IMR-90 (cell line): Measurements from ENCODE around the gene RNF43. TPM values are rescaled to one million over a fixed set of nuclear protein-coding genes. Genes with fewer than 3 reads are reported as not detected.

Experiments
- ATAC-seq: fragments of 200-7000 bp; cut with Tn5 transposase; 2 replicates; pipeline ENCODE4 v1.9.1; 2020; ENCODE audit warnings: low read depth, mild to moderate bottlenecking, moderate library complexity
- BruUV-seq: library from RNA; stranded (reverse); fragments of 400-500 nt; replicated peaks from 2 replicates; lab custom pipeline; 2021; lab: Mats Ljungman, UMichigan
- CTCF ChIA-PET: fragments of 300-600 bp; formaldehyde crosslinking; extraction: SDS; loops from one replicate; lab custom pipeline; 2021; ENCODE audit warnings: antibody characterized with exemption; lab: Yijun Ruan, JAX
- POLR2A ChIA-PET: fragments of 300-600 bp; sonication (Branson Sonifier 250); formaldehyde crosslinking; loops from one replicate; lab custom pipeline; 2022; ENCODE audit warnings: antibody characterized with exemption; ENCODE audit not compliant: unreplicated experiment; lab: Charles Lee
- DNase-seq: peaks from one replicate; pipeline ENCODE4 v3.0.0; 2013
- H2AFZ ChIP-seq: replicated peaks from 2 replicates; pipeline ENCODE3; 2013; ENCODE audit warnings: low read length, mild to moderate bottlenecking; ENCODE audit not compliant: poor library complexity
- H2AK5ac ChIP-seq: 2 replicates; pipeline ENCODE4 v1.6.1; 2013; ENCODE audit warnings: low read depth, low read length, inconsistent platforms
- H2AK9ac ChIP-seq: replicated peaks from 2 replicates; pipeline ENCODE3; 2013; ENCODE audit warnings: mild to moderate bottlenecking, low read depth, low read length, moderate library complexity; ENCODE audit not compliant: poor library complexity
- H2BK120ac ChIP-seq: 2 replicates; pipeline ENCODE4 v1.6.1; 2013; ENCODE audit warnings: low read depth, low read length, inconsistent platforms
- H2BK15ac ChIP-seq: 3 replicates; pipeline ENCODE4 v1.6.1; 2013; ENCODE audit warnings: low read depth, low read length, inconsistent platforms
- H2BK20ac ChIP-seq: 2 replicates; pipeline ENCODE4 v1.6.1; 2013; ENCODE audit warnings: low read depth, mild to moderate bottlenecking, inconsistent platforms, low read length, moderate library complexity
- H2BK5ac ChIP-seq: 2 replicates; pipeline ENCODE4 v1.6.1; 2013; ENCODE audit warnings: mild to moderate bottlenecking, low read depth, low read length, inconsistent platforms; ENCODE audit not compliant: poor library complexity, severe bottlenecking
- H3K14ac ChIP-seq: replicated peaks from 2 replicates; pipeline ENCODE4 v1.6.1; 2013; ENCODE audit warnings: low read depth, low read length, inconsistent platforms
- H3K18ac ChIP-seq: 2 replicates; pipeline ENCODE4 v1.6.1; 2013; ENCODE audit warnings: low read depth, low read length, control low read depth
- H3K23ac ChIP-seq: 2 replicates; pipeline ENCODE4 v1.6.1; 2013; ENCODE audit warnings: low read depth, low read length, inconsistent platforms
- H3K27ac ChIP-seq: 2 replicates; pipeline ENCODE4 v1.5.1; 2013; ENCODE audit warnings: mild to moderate bottlenecking, control low read depth, low read length; ENCODE audit not compliant: insufficient read depth
- H3K27me3 ChIP-seq: 2 replicates; pipeline ENCODE4 v1.6.1; 2013; ENCODE audit warnings: low read length; ENCODE audit not compliant: control insufficient read depth, insufficient read depth
- H3K36me3 ChIP-seq: 2 replicates; pipeline ENCODE4 v1.6.1; 2013; ENCODE audit warnings: low read length, mixed read lengths; ENCODE audit not compliant: control insufficient read depth, insufficient read depth
- H3K4ac ChIP-seq: 2 replicates; pipeline ENCODE4 v1.6.1; 2013; ENCODE audit warnings: low read depth, low read length, inconsistent platforms
- H3K4me1 ChIP-seq: 2 replicates; pipeline ENCODE4 v1.6.1; 2013; ENCODE audit warnings: low read length, mixed read lengths; ENCODE audit not compliant: control insufficient read depth, insufficient read depth
- H3K4me2 ChIP-seq: 2 replicates; pipeline ENCODE4 v1.6.1; 2013; ENCODE audit warnings: low read depth, mild to moderate bottlenecking, control low read depth, low read length, moderate library complexity
- H3K4me3 ChIP-seq: 2 replicates; pipeline ENCODE4 v1.5.1; 2013; ENCODE audit warnings: low read depth, mild to moderate bottlenecking, control low read depth, low read length, moderate library complexity; ENCODE audit not compliant: insufficient read depth
- H3K56ac ChIP-seq: 2 replicates; pipeline ENCODE4 v1.6.1; 2013; ENCODE audit warnings: low read length, inconsistent platforms; ENCODE audit not compliant: insufficient read depth; ENCODE audit errors: extremely low read depth
- H3K79me1 ChIP-seq, 2 experiments: 2 replicates each; pipeline ENCODE4 v1.6.1; 2013; ENCODE audit warnings: low read length in 2 of 2, inconsistent platforms in 1 of 2, low read depth in 1 of 2
- H3K9ac ChIP-seq: 2 replicates; pipeline ENCODE4 v1.6.1; 2013; ENCODE audit warnings: low read depth, low read length, control low read depth
- H3K9me1 ChIP-seq: 2 replicates; pipeline ENCODE4 v1.6.1; 2013; ENCODE audit warnings: low read length, inconsistent platforms; ENCODE audit not compliant: insufficient read depth
- H3K9me3 ChIP-seq: 2 replicates; pipeline ENCODE4 v1.6.1; 2013; ENCODE audit warnings: low read length; ENCODE audit not compliant: control insufficient read depth, insufficient read depth
- H4K20me1 ChIP-seq: 2 replicates; pipeline ENCODE4 v1.6.1; 2013; ENCODE audit warnings: low read length, inconsistent platforms; ENCODE audit not compliant: insufficient read depth
- H4K5ac ChIP-seq: 2 replicates; pipeline ENCODE4 v1.6.1; 2013; ENCODE audit warnings: mild to moderate bottlenecking, low read depth, low read length, control low read depth
- H4K8ac ChIP-seq, 2 experiments: 2 replicates each; pipeline ENCODE4 v1.6.1; 2013; ENCODE audit warnings: low read depth in 2 of 2, low read length in 2 of 2, control low read depth in 1 of 2, inconsistent platforms in 1 of 2
- H4K91ac ChIP-seq: 2 replicates; pipeline ENCODE4 v1.6.1; 2013; ENCODE audit warnings: low read depth, low read length, inconsistent platforms; ENCODE audit not compliant: insufficient read depth
- BHLHE40 ChIP-seq: fragments of 150-350 bp; IDR thresholded peaks from 2 replicates; pipeline ENCODE4 v1.6.1; 2016; ENCODE audit warnings: mild to moderate bottlenecking, low read depth, low read length
- CEBPB ChIP-seq: IDR thresholded peaks from 2 replicates; pipeline ENCODE4 v1.6.1; 2012; ENCODE audit warnings: low read depth, low read length, improper control_type of control experiment
- CHD1 ChIP-seq: IDR thresholded peaks from 2 replicates; pipeline ENCODE4 v1.6.1; 2012; ENCODE audit warnings: low read depth, low read length, improper control_type of control experiment
- CTCF ChIP-seq: conservative IDR thresholded peaks from 2 replicates; pipeline ENCODE4 v1.5.1; 2012; ENCODE audit warnings: mild to moderate bottlenecking, low read depth, low read length, improper control_type of control experiment
- ELK1 ChIP-seq: fragments of 150-350 bp; IDR thresholded peaks from 2 replicates; pipeline ENCODE4 v1.6.1; 2016; ENCODE audit warnings: low read depth, mild to moderate bottlenecking, low read length, moderate library complexity, borderline replicate concordance
- FOS ChIP-seq: fragments of 150-350 bp; IDR thresholded peaks from 2 replicates; pipeline ENCODE4 v1.6.1; 2016; ENCODE audit warnings: low read depth, low read length
- MAFK ChIP-seq: IDR thresholded peaks from 2 replicates; pipeline ENCODE4 v1.6.1; 2012; ENCODE audit warnings: low read depth, low read length, improper control_type of control experiment
- MXI1 ChIP-seq: IDR thresholded peaks from 2 replicates; pipeline ENCODE4 v1.6.1; 2012; ENCODE audit warnings: low read depth, mild to moderate bottlenecking, low read length, moderate library complexity, borderline replicate concordance
- NFE2L2 ChIP-seq: fragments of 150-350 bp; IDR thresholded peaks from 2 replicates; pipeline ENCODE4 v1.6.1; 2016; ENCODE audit warnings: low read depth, mild to moderate bottlenecking, low read length
- POLR2A ChIP-seq: IDR thresholded peaks from 2 replicates; pipeline ENCODE4 v1.6.1; 2012; ENCODE audit warnings: mild to moderate bottlenecking, low read depth, low read length
- RAD21 ChIP-seq: IDR thresholded peaks from 2 replicates; pipeline ENCODE4 v1.6.1; 2012; ENCODE audit warnings: low read length, improper control_type of control experiment
- RCOR1 ChIP-seq: IDR thresholded peaks from 2 replicates; pipeline ENCODE4 v1.6.1; 2012; ENCODE audit warnings: mild to moderate bottlenecking, low read length, improper control_type of control experiment; ENCODE audit not compliant: insufficient replicate concordance
- RFX5 ChIP-seq: IDR thresholded peaks from 2 replicates; pipeline ENCODE4 v1.8.0; 2012; ENCODE audit warnings: low read depth, mild to moderate bottlenecking, low read length, moderate library complexity
- SMC3 ChIP-seq: fragments of 150-350 bp; IDR thresholded peaks from 2 replicates; pipeline ENCODE4 v1.6.1; 2016; ENCODE audit warnings: low read depth, mild to moderate bottlenecking, antibody characterized with exemption, low read length, moderate library complexity
- WGBS, 2 experiments: methylation state at CpG; one replicate each; pipeline versions ENCODE4 v1.1.5 to v1.1.7; 2013; ENCODE audit warnings: missing lambda C conversion rate in 2 of 2; ENCODE audit not compliant: insufficient read length in 1 of 2; ENCODE audit errors: extremely low coverage in 2 of 2; 5-methylcytosine and 5-hydroxymethylcytosine counted together
- dilution Hi-C: fragments of 300-500 bp; cut with HindIII; formaldehyde crosslinking; loops from one replicate; pipeline ENCODE4 v1.14.3; 2018; ENCODE audit warnings: low sequenced_read_pairs; ENCODE audit not compliant: unreplicated experiment
- in situ Hi-C: fragments of 300-500 bp; cut with MboI; formaldehyde crosslinking; loops from 3 replicates; pipeline ENCODE4 v1.14.3; 2019; ENCODE audit warnings: low sequenced_read_pairs, inconsistent platforms, mixed read lengths
- intact Hi-C: fragments of 100-400 bp; cut with micrococcal nuclease; formaldehyde crosslinking; loops from 2 replicates; pipeline ENCODE4 v1.10.0; 2022
- polyA plus RNA-seq, 3 experiments: library from polyadenylated mRNA; depleted of rRNA; stranded (reverse); fragments of >200 nt; gene quantifications; 2 replicates each; pipeline ENCODE4 v1.2.3, GENCODE V29; 2012; ENCODE audit warnings: low replicate concordance in 1 of 3
- total RNA-seq: library from RNA; depleted of rRNA; stranded (reverse); fragments of >200 nt; gene quantifications from 2 replicates; pipeline ENCODE4 v1.2.3, GENCODE V29; 2012
- TF ChIP-seq, protein P1 (sequence below): fragments of 150-350 bp; IDR thresholded peaks from 2 replicates; pipeline ENCODE4 v1.6.1; 2017; ENCODE audit warnings: mild to moderate bottlenecking, antibody characterized with exemption, low read length, low read depth

The RNF43 gene
- total and polyA plus RNA-seq, 2 of the 4 experiments (the other 2 are of a cell fraction), result under 0.01 TPM; not detected in 1

- H4K91ac ChIP-seq, result no peak overlapping the region
- H3K14ac ChIP-seq, result no peak overlapping the region
- H4K8ac ChIP-seq, result no peak overlapping the region
- no peak overlapping the region for H3K56ac ChIP-seq
- H3K9me3 ChIP-seq, result no peaks in the 10 kb centered on the region
- in situ Hi-C loops (no loop called here), dilution Hi-C loops (no loop called here), intact Hi-C loops (no loop called here)
- no peak overlapping the region for H3K9ac ChIP-seq
- H3K4me2 ChIP-seq, result no peak overlapping the region
- ATAC-seq (no peak), DNase-seq (no peak)
- H2BK5ac ChIP-seq, result no peak overlapping the region
- no peak overlapping the region for H2BK120ac ChIP-seq
- no peak overlapping the region for H3K18ac ChIP-seq
- WGBS, 2 experiments, result no CpG with 5 or more reads among the region's 1 CpG
- H2AK9ac ChIP-seq, result no peak overlapping the region
- H2AFZ ChIP-seq, result no peak overlapping the region
- H3K4me1 ChIP-seq, result no peaks in the 10 kb centered on the region
- H3K36me3 ChIP-seq, result no peaks in the 10 kb centered on the region
- H3K27me3 ChIP-seq, result peaks cover 5% of the 10 kb centered on the region
- H3K79me1 ChIP-seq, result no peaks in the 10 kb centered on the region
- H2BK15ac ChIP-seq, result no peak overlapping the region
- H4K20me1 ChIP-seq, result no peaks in the 10 kb centered on the region
- BruUV-seq, result no TSS peak
- H3K4ac ChIP-seq, result no peak overlapping the region
- no peak overlapping the region for H2BK20ac ChIP-seq
- no peak overlapping the region for H3K27ac ChIP-seq
- no peak overlapping the region for H4K5ac ChIP-seq
- ChIA-PET POLR2A (interaction anchor here (0.6 kb wide), 1 partner anchor 14 kb away, joined by 10 read pairs; no protein-coding TSS in a partner anchor), CTCF (no interaction called here)
- no peak overlapping the region for H3K23ac ChIP-seq
- TF ChIP-seq FOS (no peak), ELK1 (no peak), POLR2A (no peak), NFE2L2 (no peak), RCOR1 (no peak), MXI1 (no peak), RFX5 (no peak), SMC3 (no peak), CEBPB (no peak), RAD21 (no peak), CHD1 (no peak), MAFK (no peak), BHLHE40 (no peak), CTCF (no peak)
- TF ChIP-seq, protein P1, sequence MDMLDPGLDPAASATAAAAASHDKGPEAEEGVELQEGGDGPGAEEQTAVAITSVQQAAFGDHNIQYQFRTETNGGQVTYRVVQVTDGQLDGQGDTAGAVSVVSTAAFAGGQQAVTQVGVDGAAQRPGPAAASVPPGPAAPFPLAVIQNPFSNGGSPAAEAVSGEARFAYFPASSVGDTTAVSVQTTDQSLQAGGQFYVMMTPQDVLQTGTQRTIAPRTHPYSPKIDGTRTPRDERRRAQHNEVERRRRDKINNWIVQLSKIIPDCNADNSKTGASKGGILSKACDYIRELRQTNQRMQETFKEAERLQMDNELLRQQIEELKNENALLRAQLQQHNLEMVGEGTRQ, result no peak
- H3K4me3 ChIP-seq, result no peak overlapping the region
- H2AK5ac ChIP-seq, result no peak overlapping the region
- H3K9me1 ChIP-seq, result no peaks in the 10 kb centered on the region
Observed at GRCh38 chr17:58421711-58422110, 4.4 kb upstream of the RNF43 start.
